Kidney epithelial cell (primary cell): ENCODE data around the gene SEMA6A. TPM values are rescaled to one million over a fixed set of nuclear protein-coding genes. Genes with fewer than 3 reads are reported as not detected.

ENCODE experiments used
- DNase-seq: peaks from one replicate; pipeline ENCODE4 v3.0.0-alpha.2; 2010; ENCODE audit warnings: low read depth
- H3K27me3 ChIP-seq: 2 replicates; pipeline ENCODE4 v1.6.0; 2011; ENCODE audit warnings: low read length; ENCODE audit not compliant: control insufficient read depth, insufficient read depth
- H3K36me3 ChIP-seq: 2 replicates; pipeline ENCODE4 v1.5.1; 2011; ENCODE audit warnings: low read length; ENCODE audit not compliant: control insufficient read depth, insufficient read depth
- H3K4me3 ChIP-seq: 2 replicates; pipeline ENCODE4 v1.5.1; 2011; ENCODE audit warnings: low read depth, mild to moderate bottlenecking, control low read depth, low read length
- total RNA-seq: library from RNA; depleted of rRNA; stranded (reverse); fragments of >200 nt; gene quantifications from 2 replicates; pipeline ENCODE4 v1.2.3, GENCODE V29; 2015
- TF ChIP-seq, protein P1 (sequence below): IDR thresholded peaks from 2 replicates; pipeline ENCODE4 v1.5.1; 2011; ENCODE audit warnings: mild to moderate bottlenecking, moderate library complexity, low read length, control low read depth, inconsistent platforms; ENCODE audit not compliant: insufficient read depth, poor library complexity, severe bottlenecking

The SEMA6A gene
- total RNA-seq, 1 donor from 2014 or later = 6.3 TPM

DNA sequence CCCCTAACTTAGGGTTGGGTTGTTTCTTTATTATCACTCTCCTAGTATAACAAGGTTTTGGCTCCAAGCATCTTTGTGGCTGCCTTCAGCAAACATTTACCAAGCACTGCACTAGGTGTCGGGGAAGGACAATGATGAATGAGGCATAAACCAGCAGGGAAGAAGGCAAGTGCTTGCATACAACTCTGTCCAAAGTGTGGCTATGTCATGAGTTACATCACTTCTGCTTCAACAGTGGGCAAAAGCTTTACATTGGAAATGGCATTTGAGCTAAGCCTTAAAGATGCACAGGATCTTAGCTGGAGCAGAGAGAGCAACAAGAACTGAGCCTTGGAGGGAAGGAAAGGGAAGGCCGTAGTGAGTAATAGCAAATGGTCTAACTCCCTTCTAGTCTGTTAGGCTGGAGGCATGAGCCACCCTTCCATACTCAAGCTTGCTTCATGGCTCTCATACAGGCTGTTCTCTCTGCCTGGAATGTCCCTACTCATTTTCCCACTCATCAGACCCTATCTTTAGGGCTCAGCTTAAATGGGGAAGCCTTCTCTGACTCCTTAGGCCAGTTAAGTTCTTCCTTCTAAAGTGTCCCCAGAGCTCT lies 121.8 kb downstream of the SEMA6A start:
- TF ChIP-seq, protein P1, sequence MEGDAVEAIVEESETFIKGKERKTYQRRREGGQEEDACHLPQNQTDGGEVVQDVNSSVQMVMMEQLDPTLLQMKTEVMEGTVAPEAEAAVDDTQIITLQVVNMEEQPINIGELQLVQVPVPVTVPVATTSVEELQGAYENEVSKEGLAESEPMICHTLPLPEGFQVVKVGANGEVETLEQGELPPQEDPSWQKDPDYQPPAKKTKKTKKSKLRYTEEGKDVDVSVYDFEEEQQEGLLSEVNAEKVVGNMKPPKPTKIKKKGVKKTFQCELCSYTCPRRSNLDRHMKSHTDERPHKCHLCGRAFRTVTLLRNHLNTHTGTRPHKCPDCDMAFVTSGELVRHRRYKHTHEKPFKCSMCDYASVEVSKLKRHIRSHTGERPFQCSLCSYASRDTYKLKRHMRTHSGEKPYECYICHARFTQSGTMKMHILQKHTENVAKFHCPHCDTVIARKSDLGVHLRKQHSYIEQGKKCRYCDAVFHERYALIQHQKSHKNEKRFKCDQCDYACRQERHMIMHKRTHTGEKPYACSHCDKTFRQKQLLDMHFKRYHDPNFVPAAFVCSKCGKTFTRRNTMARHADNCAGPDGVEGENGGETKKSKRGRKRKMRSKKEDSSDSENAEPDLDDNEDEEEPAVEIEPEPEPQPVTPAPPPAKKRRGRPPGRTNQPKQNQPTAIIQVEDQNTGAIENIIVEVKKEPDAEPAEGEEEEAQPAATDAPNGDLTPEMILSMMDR = no peak
- Histone ChIP-seq H3K27me3 (no peaks in the 10 kb centered on the region), H3K4me3 (no peak overlapping the region), H3K36me3 (no peaks in the 10 kb centered on the region)
- no peak for DNase-seq

DNA sequence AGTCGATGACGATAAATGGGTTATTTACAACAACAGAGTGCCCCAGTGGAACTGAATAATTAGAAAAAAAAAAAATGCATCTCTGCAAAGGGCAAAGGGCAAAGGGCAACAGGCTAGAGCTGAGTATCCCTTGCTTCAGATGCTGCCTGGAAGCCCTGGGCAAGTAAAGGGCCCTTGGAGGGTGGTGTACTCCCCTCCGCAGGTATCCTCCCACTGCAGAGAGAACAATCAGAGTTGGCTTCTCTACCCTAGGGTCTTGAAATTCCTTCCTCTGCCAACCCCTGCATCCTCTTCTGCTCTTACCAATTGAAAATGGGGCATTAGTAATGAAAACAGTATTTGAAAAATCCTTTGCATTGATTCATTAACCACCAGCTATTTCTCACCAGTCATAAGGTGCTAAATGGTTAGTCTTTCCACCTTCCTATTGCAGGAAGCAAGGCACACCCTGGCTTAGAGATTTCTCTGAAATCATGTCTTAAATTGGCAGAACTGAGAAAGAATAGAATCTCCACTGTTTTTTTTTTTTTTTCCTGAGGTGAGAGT lies 122.6 kb downstream of the SEMA6A start:
- TF ChIP-seq, protein P1 = no peak
- H3K36me3 ChIP-seq = peaks cover 2% of the 10 kb centered on the region
- no peaks in the 10 kb centered on the region for H3K27me3 ChIP-seq
- DNase-seq = peak; percentile 76
- H3K4me3 ChIP-seq = no peak overlapping the region

DNA sequence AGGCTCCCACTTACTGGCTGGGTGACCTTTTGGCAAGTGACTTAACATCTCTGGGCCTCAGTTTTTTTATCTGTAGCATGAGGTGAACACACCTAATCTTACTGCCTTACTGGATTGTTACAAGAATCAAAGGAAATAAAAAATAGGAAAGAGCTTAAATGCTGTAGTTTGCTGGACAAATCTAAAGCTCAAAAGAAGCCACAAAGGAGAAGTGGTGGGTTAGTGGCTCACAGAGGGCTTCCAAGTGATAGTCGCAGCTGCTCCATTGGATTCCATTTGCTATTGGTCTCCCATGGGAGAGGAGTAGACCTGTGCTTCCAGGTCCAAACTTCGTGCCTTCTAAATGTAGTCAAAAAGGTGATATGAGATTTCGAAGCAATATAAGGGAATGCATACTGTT lies 123.6 kb downstream of the SEMA6A start:
- no peak for DNase-seq
- Histone ChIP-seq H3K27me3 (no peaks in the 10 kb centered on the region), H3K4me3 (no peak overlapping the region), H3K36me3 (peaks cover 3% of the 10 kb centered on the region)
- TF ChIP-seq, protein P1 = no peak

DNA sequence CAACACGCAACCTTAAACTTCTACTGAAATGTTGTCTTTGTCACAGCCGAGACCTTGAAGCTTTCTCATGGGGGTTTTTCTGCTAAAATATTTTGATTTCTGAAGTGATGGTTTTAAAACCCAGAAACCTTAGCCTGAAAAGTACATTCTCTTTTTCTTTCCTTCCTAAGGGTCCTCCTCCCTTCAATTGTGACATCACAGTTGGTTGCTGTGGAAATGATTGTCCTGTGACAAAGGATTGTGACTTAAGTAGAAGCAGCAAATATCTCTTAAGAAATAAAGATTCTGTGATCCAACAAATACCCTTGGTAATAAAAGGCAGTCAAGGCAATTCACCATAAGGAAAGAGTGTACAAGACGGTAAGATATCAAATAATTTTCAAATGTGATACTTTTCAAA lies 125.2 kb downstream of the SEMA6A start:
- DNase-seq = no peak
- TF ChIP-seq, protein P1 = no peak
- H3K36me3 ChIP-seq = peaks cover 3% of the 10 kb centered on the region
- no peak overlapping the region for H3K4me3 ChIP-seq
- no peaks in the 10 kb centered on the region for H3K27me3 ChIP-seq

DNA sequence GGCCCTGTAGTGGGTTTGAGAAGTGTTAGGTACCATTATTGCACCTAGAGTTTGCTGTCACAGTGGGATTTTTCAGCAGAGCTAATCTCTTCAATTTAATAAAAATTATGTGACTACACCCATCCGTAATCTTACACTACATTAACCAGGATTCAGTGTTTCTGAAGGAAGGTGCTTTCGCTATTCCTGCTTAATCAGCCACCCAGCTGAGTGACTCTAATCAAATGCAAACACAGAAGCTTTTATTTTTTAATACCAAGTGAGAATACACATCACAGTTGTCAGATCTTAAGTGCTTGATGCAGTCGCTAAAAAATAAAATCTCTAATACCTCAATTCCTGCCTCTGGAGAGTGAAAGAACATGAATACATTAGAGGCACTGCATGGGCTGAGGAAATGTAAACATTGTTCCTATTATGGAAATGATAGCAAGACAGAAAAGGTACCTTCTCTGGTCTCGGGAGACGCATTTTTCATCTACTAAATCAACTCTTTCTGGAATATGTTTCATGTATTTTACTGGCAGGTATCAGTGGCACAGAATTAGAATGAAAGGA lies 125.7 kb downstream of the SEMA6A start:
- no peak for DNase-seq
- H3K4me3 ChIP-seq = no peak overlapping the region
- TF ChIP-seq, protein P1 = no peak
- no peaks in the 10 kb centered on the region for H3K27me3 ChIP-seq
- peaks cover 3% of the 10 kb centered on the region for H3K36me3 ChIP-seq

DNA sequence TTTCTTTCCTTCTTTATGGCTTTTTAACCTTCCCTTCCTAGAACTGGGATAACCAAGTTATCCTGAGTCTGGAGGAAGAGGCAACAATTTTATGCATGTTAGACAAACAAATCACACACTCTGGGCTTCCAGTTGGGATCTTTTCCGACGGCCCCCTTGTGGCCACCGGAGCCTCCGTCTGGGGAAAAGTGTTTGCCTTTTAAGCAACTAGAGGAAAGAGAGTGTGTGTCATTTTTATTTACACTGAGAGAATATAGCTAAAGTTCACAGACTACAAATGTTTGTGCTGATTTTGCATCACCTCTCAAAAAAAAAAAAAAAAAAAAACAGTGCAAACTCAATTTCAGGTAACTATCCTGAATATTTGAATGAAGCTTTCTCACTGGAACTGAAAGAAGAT lies 126.2 kb downstream of the SEMA6A start:
- DNase-seq = no peak
- Histone ChIP-seq H3K27me3 (no peaks in the 10 kb centered on the region), H3K36me3 (peaks cover 3% of the 10 kb centered on the region), H3K4me3 (no peak overlapping the region)
- TF ChIP-seq, protein P1 = no peak
